ENCODE data around the gene SLC34A3. TPM values are rescaled to one million over a fixed set of nuclear protein-coding genes. Genes with fewer than 3 reads are reported as not detected.

The SLC34A3 gene
- total RNA-seq, 1 experiment from 2014 or later = 0.13 TPM

DNA sequence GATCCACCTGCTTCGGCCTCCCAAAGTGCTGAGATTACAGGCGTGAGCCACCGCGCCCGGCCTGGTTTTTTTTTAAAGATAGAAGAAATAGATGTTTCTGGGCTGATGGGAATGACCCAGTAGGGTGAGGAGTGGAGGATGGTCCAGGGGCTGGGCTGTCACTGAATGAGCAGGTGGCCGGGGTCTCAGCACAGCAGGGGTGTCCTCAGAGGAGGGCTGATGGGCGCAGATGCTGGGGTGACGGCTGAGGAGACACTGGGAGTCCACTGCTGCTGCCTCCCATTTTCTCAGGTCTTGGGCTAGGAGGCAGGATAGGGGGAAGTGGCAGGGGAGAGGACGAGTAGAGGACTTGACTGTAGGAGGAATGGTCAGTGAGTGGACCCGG lies 44.5 kb downstream of the SLC34A3 start:
- DNase-seq (ENCODE audit: low spot score) (no peak), ATAC-seq (no peak)
- POLR2A ChIA-PET = no interaction called here
- Mint-ChIP-seq H3K9me3 (no peaks in the 10 kb centered on the region), H3K36me3 (peaks cover 3% of the 10 kb centered on the region; the same call in 1 of the 2 replicates), H3K4me1 (peaks cover 25% of the 10 kb centered on the region), H3K27me3 (ENCODE audit: low read depth) (no peaks in the 10 kb centered on the region), H3K27ac (peak overlapping the region; percentile 85), H3K4me3 (no peak overlapping the region)
- CTCF ChIA-PET = interaction anchor here (0.8 to 1.3 kb wide), 4 partner anchors 12 to 240 kb away, joined by 3 to 7 read pairs (median 3); partner anchors contain the start of genes EXD3 and NELFB
- TF ChIP-seq, protein P1, sequence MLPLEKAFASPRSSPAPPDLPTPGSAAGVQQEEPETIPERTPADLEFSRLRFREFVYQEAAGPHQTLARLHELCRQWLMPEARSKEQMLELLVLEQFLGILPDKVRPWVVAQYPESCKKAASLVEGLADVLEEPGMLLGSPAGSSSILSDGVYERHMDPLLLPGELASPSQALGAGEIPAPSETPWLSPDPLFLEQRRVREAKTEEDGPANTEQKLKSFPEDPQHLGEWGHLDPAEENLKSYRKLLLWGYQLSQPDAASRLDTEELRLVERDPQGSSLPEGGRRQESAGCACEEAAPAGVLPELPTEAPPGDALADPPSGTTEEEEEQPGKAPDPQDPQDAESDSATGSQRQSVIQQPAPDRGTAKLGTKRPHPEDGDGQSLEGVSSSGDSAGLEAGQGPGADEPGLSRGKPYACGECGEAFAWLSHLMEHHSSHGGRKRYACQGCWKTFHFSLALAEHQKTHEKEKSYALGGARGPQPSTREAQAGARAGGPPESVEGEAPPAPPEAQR (CRISPR knock-in tag; IDR thresholded peaks at IDR 0.05) = no peak
- TF ChIP-seq SP1 (CRISPR knock-in tag; conservative IDR thresholded peaks at IDR 0.05) (no peak), NR2C2 (CRISPR knock-in tag; IDR thresholded peaks at IDR 0.05) (no peak), KAT7 (CRISPR knock-in tag; IDR thresholded peaks at IDR 0.05; ENCODE audit: borderline replicate concordance) (no peak), CREB1 (CRISPR knock-in tag; IDR thresholded peaks at IDR 0.05) (no peak), CBFB (CRISPR knock-in tag; IDR thresholded peaks at IDR 0.05; ENCODE audit: low read depth) (no peak), TEAD1 (CRISPR knock-in tag; IDR thresholded peaks at IDR 0.05) (no peak), GRHL2 (CRISPR knock-in tag; IDR thresholded peaks at IDR 0.05; ENCODE audit: insufficient replicate concordance, severe bottlenecking) (no peak), GABPB1 (CRISPR knock-in tag; IDR thresholded peaks at IDR 0.05) (no peak), PRRX2 (CRISPR knock-in tag; IDR thresholded peaks at IDR 0.05) (no peak), ZNF317 (CRISPR knock-in tag; IDR thresholded peaks at IDR 0.05; ENCODE audit: borderline replicate concordance, low read depth) (no peak), ELF4 (CRISPR knock-in tag; IDR thresholded peaks at IDR 0.05; ENCODE audit: low read depth) (no peak)
- TF ChIP-seq, protein P2, sequence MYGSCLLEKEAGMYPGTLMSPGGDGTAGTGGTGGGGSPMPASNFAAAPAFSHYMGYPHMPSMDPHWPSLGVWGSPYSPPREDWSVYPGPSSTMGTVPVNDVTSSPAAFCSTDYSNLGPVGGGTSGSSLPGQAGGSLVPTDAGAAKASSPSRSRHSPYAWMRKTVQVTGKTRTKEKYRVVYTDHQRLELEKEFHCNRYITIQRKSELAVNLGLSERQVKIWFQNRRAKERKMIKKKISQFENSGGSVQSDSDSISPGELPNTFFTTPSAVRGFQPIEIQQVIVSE (CRISPR knock-in tag; IDR thresholded peaks at IDR 0.05; ENCODE audit: borderline replicate concordance) = no peak
- TF ChIP-seq, protein P3, sequence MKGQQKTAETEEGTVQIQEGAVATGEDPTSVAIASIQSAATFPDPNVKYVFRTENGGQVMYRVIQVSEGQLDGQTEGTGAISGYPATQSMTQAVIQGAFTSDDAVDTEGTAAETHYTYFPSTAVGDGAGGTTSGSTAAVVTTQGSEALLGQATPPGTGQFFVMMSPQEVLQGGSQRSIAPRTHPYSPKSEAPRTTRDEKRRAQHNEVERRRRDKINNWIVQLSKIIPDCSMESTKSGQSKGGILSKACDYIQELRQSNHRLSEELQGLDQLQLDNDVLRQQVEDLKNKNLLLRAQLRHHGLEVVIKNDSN (CRISPR knock-in tag; IDR thresholded peaks at IDR 0.05) = no peak
- TF ChIP-seq, protein P4, sequence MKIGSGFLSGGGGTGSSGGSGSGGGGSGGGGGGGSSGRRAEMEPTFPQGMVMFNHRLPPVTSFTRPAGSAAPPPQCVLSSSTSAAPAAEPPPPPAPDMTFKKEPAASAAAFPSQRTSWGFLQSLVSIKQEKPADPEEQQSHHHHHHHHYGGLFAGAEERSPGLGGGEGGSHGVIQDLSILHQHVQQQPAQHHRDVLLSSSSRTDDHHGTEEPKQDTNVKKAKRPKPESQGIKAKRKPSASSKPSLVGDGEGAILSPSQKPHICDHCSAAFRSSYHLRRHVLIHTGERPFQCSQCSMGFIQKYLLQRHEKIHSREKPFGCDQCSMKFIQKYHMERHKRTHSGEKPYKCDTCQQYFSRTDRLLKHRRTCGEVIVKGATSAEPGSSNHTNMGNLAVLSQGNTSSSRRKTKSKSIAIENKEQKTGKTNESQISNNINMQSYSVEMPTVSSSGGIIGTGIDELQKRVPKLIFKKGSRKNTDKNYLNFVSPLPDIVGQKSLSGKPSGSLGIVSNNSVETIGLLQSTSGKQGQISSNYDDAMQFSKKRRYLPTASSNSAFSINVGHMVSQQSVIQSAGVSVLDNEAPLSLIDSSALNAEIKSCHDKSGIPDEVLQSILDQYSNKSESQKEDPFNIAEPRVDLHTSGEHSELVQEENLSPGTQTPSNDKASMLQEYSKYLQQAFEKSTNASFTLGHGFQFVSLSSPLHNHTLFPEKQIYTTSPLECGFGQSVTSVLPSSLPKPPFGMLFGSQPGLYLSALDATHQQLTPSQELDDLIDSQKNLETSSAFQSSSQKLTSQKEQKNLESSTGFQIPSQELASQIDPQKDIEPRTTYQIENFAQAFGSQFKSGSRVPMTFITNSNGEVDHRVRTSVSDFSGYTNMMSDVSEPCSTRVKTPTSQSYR (CRISPR knock-in tag; IDR thresholded peaks at IDR 0.05) = no peak
- TF ChIP-seq, protein P5, sequence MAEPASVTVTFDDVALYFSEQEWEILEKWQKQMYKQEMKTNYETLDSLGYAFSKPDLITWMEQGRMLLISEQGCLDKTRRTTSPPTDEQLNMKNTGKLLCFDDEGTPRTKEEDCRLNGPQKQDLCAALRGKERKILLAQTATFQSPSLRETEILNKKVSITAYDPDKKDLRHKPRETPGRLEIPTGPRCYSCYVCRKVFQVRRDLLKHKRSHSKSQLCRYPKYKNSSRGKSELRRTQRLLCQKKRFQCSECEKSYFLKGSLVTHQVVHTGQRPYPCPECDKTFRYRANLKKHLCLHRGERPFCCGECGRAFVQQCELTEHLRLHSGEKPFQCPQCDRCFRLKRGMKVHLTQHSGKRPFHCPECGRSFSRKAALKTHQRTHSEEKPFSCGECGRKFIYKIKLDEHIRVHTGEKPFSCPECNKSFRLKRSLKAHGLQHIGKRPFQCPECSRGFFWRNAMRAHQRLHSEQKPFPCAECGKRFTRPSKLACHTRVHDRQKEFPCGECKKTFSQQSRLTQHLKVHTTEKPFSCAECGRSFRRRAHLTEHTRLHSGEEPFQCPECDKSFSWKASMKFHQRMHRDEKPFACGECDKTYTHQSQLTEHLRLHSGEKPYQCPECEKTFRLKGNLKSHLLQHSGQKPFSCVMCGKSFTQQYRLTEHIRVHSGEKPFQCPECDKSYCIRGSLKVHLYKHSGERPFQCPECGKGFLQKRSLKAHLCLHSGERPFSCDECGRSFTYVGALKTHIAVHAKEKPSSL (CRISPR knock-in tag; conservative IDR thresholded peaks at IDR 0.05) = no peak
- TF ChIP-seq, protein P6, sequence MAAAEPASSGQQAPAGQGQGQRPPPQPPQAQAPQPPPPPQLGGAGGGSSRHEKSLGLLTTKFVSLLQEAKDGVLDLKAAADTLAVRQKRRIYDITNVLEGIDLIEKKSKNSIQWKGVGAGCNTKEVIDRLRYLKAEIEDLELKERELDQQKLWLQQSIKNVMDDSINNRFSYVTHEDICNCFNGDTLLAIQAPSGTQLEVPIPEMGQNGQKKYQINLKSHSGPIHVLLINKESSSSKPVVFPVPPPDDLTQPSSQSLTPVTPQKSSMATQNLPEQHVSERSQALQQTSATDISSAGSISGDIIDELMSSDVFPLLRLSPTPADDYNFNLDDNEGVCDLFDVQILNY (CRISPR knock-in tag; IDR thresholded peaks at IDR 0.05) = no peak

Data from WTC11 (cell line).